ENCODE results near the gene ARHGEF3.

- TF ChIP-seq CTCF (IDR thresholded peaks at IDR 0.05) (no peak), POLR2A (IDR thresholded peaks at IDR 0.05) (no peak), EP300 (IDR thresholded peaks at IDR 0.05) (no peak)
These were observed 25.8 kb downstream of the ARHGEF3 start for GRCh38 chr3:56775838-56776555.
